ENCODE data around the gene WDR86.

The WDR86 gene

DNA sequence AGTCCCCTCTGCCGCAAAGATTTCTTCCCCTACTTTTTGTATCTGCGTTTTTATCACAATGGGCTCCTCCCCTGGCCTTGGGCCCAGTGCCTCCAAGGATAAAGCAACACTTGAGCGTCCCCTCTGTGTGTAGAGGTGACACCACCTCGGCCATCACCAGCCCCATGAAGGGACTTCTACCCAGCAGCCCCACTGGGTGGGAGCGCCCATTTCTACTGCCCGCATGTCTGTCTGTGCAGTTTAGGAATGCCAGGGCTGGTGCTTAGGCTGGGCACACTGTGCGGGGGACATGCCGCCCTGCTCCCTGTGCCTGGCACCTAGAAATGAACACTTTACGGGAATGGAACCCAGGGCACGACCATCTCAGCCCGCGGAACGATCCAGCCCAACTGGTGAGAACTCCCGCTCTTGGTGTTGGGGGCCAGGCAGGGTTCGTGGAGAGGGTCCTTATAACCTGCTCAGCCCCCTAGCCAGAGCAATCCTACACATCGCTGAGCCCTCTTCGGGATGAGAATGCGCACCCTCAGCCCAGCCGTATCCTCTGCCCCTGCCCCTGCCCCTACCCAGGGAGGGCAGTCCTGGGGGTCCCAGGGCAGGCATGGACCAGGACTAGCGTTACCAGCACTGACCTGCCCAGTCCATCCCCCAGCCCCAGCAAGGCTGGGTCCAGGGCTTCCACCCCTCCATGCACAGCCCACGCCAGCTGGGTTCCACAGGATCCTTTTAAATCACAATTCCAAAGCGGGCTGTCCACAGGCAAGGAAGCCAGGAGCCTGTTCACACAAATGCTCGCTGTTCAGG is 17.3 kb upstream of the WDR86 start:
- no peak for DNase-seq

DNA sequence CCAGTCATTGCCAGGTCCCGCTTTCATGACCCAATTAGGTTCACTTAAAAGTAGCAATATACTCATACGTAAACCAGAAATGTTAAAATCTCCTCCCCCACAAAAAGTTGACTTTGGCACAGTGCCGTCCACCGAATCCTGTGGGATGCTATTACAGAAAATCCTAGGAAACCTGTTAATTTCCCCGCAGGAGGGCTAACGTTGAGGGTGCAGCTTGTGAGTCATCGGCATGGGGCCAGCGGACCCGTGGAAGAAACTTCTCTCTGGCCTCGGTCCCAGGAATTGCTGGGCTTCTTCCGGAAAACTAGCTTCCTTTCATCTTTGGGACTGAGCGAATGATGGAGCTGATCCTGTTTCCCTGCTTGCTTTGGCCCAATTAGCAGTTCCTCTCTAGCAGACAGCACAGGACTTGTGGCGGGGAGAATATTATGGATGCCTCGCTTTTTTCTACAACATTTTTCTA is 16.6 kb upstream of the WDR86 start:
- no peak for DNase-seq

DNA sequence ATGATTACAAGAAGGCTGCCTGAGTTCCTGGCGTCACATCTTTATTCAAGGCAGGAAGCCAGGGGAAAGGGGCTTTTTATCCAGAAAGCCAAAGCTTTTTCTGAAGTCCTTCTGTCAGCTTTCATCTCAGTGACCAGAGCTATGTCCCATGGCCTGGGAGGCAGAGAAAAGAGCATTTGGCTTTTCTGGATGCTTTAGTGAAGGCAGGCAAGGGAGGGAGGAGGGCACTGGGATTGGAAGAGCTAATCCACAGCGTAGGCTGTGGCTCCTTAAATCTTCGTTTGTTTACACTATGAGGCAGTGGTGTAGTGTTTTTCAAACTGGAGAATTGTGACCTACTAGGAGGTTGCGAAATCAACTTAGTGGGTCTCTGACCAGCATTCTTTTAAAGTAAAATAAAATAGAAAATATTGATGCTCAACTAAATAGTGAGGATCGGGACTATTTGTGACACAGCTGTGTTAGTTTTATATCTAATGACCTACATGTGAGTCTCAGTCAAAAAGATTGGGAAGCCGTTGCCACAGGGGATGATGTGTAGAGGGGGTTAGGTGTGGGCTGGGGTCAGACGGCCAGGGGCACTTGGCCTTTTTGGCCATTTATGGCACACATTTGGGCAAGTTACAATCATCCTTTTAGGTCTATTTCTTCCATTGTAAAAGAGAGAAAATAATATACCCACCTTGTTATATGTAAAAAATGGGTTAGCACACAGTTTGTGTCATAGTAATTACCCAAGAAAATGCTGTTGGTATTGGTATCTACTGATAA is 16.0 kb upstream of the WDR86 start:
- no peak for DNase-seq

DNA sequence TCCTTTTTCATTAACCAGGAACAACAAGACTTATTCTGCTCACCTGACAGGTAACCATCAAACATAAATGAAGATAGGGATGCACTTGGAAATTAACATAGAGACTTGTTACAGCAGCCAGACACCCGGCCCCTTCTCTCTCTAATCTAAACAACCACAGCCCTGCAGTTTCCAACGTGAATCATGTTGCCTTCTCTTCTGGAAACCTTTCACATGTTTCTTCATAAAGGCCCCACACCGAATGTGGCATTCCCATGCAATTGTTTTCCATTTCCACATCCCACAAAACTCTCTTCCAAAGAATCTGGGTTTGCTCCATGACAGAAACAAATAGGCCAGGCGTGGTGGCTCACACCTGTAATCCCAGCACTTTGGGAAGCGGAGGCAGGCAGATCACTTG is 15.0 kb upstream of the WDR86 start:
- DNase-seq, result no peak

DNA sequence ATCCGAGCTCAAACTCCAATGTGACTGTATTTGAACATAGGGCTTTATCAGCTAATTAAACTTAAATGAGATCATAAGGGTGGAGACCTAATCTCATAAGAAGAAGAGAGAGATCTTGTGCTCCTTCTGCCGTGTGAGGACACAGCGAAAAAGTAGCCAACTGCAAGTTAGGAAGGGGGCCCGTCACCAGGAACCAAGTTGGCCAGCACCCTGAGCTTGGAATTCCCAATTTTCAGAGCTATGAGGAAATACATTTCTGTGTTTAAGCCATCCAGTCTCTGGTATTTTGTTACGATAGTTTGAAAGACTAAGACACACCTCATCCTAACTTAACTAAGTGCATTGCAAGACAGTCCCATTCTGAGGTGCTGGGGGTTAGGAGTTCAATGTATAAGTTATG is 14.1 kb upstream of the WDR86 start:
- no peak for DNase-seq

DNA sequence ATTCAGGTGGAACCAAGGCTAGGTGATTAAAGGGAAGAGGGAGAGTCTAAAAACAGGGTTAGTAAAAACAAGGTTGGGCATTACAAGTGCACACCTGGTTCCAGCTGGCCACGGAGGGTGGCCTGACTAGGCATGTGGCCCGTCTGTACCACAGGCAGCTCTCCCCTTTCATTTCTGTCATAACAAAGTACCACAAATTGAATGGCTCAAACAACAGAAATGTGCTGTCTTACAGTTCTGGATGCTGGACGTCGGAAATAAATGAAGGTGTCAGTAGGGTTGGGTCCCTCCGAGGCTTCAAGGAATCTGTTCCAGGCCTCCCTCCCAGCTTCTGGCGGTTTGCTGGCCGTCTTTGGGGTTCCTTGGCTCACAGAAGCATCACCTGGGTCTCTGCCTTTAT is 13.4 kb upstream of the WDR86 start:
- DNase-seq, result no peak

DNA sequence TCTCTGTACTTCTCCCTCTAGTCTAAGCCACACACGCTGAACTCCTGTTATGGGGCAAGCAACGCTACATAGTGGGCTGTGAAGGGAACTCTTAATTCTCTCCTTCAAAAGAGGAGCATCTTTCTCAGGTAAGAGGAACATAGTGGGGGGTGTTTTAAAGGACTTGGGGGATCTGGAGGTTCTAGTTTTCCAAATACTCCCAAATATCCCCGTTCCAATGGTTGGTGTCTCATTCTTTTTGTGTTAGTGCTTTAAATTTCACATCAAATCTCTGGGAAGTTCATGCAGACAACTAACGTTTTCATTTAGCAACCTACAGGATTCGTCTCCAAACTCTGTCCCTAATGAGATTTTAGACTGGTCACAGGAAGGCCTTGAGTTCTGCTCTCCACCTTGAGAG is 12.4 kb upstream of the WDR86 start:
- DNase-seq, result no peak

DNA sequence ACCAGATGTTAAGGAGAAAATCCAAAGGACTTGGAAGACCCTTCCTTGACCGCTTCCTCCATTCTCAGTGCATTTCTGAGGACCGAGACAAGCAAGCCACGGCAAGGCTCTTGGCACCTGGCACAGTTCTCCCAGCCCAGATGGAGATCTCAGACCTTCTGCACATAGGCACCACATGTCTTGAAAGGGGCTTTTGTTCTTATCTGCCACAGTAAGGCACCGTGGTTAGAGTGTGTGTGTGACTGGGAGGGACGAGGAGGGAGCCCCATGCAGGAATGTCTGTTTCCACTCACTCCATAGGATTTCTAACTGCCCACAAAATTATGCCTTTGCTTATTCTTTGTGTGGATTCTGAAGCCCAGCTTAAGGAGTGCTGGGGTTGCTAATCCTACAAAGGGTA is 10.3 kb upstream of the WDR86 start:
- DNase-seq, result no peak

DNA sequence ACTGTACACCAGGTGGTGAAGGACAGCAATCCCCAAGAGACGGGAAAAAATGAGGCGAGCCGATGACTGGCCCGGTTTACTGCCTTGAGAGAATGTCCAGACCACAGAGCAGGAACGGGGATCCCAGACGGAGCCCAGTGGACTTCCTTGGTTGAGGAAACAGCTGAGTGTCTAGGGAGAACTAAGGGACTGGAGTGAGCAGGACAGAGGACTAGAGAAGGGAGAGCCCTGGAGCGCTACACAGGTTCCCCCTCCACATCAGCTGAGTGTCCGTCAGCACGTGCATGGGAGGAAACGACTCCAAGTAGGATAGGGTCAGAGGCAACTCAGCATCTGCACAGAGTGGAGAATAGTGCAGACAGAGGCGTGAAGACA is 7.1 kb upstream of the WDR86 start:
- no peak for DNase-seq

DNA sequence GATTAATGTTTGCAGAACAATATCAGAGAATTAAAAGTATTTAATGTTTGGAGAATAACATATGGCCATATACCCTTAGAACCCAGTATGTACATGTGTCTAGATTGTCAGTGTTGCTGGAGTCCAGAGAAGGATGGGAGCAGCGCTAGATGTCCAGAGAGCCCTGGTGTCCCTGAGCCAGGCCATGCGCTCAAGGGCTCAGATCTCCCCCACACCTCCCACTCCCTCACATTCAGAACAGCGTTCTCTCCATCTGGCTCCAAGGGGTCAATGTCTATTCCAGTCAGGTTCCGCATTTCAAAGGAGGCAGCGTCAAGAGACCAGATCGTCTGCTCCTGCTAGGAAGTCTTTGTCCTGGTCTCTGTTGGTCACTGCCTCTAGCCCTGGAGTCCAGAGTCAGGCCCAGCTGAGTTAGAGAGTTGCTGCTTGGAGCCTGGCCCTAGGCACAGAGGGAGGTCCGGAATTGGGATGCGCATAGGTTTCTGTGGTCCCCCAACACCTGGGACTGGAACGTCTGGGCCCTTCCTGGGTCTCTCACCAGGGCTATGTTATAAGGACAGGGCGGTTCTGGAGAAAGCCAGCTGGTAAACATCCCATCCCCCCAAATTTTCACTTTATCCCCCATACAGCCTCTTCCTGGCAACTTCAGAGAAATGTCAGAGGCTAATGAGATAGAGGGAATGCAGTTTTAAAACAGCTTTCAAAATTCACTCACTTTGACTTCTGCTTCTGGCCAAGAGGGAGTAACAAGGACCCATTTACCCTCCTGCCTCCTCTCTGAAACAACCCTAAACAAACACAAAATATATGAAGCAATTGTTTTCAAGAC is 6.5 kb upstream of the WDR86 start:
- DNase-seq, result no peak

DNA sequence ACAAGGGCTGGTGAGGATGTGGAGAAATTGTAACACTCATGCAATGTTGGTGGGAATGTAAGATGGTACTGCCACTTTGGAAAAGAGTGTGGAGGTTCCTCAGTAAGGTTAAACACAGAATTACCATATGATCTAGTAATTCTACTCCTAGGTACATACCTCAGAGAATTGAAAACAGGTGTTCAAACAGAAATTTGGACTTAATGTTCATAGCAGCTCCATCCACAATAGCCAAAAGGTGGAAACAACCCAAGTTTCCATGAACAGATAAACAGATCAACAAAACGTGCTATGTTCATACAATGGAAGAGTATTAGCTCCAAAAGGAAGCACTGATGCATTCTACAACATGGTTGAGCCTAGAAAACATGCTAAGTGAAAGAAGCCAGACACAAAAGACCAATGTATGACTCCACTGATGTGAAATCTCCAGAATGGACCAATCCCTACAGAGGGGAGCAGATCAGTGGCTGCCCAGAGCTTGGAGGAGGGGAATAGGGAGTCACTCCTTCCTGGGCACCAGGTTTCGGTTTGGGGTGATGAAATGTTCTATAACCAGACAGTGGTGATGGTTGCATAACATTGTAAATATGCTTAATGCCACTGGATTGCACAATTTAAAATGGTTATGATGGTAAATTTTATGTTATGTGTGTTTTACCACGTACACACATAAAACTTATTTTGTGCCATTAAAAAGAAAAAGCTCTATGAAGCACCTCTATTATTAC is 5.7 kb upstream of the WDR86 start:
- peak; percentile 71 for DNase-seq

DNA sequence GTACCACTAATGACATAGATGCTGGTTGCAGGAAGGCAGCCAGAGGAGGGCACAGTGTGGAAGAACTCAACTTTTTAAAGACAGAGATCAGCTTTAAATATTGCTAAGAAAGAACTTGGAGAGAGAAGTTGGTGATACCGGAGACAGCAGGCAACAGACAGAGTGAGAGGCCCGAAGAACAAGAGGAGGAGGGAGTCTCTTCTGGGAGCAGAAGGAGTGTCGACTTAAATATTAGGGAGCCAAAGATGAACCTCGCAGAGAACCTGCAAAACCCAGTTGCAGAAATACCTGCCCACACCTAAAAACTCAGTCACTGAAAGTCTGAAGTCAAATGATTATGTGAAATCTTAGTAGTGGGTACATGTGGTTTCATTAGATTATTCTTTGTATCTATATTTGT is 3.4 kb upstream of the WDR86 start:
- DNase-seq, result no peak

DNA sequence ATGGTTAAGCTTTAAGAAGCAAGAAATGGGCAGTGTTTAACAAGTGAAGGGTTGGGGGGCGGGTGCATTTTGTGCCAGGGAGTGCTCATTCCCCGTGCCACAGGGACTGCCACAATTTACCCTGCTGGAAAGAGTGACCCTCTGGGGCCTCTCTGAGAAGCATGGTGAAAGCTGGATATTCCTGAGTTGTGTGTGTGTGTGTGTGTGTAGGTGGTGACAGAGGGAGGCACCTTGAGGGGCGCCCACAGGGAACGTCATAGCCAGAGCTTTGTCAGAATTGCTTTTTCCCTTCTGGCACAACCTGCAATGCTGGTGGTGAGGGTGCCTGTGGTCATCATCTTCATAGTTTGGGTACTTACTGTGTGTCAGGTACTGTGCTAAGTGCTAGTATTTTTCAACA is 2.5 kb upstream of the WDR86 start:
- no peak for DNase-seq

DNA sequence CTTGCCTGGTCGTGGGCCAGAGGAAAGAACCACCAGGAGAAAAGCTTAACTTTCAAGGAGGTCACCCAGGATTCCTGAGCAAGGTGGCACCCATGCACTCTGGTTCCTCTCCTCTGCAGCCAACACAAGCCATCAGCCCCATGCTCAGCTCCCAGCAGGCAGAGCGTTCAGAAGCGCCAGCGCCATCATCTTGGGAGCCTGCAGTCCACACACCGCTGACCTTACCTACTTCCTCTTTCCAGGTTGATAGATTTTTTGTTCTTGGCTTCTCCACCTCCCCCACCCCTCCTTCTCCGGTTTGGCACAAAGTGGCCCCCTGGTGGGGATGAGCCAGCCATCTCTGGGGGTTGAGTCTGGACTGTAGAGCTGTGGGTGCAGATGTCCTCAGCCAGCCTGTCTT is 1.7 kb upstream of the WDR86 start:
- no peak for DNase-seq

DNA sequence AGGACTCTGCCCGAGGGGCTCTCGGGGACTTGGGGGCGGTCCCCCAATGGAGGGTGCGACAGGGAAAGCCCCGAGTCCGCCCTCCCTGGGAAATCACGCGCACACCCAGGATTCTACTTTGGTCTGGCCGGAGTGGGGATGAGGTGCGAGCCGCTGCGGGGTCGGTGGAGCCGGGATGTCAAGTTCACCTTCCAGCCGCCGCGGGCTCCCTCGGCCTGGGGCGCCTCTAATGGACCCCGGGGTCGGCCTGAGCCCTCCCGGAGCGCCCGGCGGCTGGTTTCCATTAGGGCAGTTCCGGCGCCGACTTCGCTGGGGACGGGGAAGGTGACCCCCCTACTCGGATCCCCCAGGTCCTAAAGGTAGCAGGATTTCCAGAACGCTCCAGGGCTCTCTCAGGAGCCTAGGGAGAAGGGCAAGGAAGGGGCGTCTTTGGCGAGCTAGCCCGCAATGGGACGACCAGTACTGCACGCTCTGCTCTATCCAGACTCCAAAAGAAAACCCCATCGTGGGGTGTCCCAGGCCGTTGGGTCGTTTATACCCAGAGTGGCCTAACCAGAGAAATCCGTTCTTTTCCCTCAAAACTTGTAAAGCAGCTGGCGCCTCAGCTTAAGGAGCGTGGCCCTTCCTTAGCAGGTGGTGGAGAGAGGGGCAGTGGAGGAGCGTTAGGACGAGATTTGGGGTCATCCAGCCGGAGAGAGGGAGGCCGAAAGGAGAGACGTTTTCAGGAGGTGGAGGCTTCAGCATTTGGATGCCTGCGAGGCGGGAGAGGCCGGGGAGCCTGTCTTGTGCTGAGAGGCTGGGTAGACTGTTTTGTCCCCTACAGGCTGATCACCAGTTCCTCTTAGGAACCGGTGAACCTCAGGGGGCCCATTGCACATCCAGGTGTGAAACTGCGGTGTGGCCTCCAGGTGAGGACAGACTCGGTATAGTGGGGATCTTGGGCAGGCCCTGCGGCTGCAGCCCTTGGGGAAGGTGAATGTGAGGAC is 860 bp upstream of the WDR86 start:
- DNase-seq, result peak; percentile 38

DNA sequence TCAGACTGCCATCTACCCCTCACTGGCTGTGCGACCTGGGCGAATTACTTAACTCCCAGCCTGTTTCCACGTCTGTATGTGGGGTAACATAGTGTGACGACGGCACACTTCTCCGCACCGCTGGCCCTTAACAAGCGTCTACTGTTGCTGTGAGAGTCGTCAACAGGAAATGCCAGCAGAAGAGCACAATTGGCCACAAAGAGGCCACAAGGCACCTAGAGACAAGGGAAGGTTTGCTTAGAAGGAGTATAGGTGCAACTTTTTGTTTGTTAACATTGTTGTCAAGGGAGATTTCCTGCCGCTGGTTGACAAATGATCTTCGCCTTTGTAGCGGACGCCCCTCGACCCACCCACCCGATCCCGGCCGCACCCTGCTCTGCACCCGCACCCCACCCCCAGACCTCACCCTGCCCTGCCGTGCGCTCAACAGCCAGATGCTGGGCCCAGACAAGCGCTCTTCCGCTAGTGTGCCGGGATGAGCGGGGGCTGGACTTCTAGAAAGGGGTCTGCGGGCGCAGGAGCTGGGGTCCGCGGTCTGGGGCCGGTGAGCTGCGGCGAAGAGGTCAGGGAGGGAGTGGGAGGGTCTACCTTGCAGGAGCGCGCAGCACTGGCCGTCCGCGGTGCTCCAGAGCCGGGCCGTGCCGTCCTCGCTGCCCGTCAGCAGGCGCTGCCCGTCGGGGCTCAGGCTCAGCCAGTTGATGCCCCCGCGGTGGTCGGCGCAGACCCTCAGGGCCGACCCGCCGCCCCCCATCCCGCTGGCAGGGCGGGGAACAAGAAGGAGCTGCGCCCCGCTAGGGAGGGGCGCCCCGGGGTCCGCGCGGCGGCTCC is 785 bp downstream of the WDR86 start:
- DNase-seq, result peak; percentile 88

DNA sequence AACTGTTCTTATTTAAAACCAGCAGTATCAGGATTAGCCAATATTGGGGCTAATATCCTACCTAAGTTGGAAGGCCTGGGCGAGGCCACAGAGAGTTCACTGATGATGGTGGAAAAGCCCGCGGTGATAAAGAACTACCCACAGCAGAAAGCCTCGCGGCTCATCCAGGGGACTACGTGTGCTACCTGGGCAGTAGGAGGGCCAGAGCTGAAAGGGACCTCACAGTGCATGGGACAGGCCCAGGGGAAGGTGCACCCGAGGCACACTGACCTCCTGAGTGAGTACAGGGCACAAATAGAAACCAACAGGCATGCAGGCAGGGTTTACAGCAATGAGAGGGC is 1.4 kb downstream of the WDR86 start:
- no peak for DNase-seq

DNA sequence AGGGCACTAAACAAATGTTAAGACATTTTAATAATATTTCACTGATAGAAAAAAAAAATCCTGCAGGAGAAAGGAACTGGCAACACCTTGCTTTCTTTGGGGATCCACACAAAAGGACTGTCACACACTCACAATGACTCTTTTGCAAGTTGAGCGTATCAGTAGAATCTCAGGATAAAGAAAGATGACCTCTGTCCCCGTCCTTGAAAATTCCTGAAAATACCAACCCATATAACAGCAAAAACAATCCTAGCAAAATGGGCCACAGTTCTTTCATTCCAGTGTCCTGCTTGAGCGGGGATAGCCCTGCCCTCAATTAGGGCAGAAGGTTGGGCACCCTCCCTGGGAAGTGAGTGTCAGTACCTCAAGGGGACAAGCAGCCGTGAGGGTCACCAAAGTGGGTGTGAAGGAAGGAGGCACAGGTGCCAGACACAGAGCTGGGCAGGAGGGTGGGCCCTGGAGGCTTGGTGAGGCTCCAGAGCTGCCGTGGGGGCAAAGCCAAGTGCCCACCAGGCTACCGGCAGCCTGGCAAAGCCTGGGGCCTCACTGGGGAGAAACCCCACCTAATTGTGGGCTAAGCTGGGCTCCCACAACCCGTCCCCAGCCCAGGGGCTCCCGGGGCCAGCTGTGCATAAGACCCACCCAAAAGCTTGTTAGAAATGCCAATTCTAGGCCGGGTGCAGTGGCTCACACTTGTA is 2.8 kb downstream of the WDR86 start:
- no peak for DNase-seq

DNA sequence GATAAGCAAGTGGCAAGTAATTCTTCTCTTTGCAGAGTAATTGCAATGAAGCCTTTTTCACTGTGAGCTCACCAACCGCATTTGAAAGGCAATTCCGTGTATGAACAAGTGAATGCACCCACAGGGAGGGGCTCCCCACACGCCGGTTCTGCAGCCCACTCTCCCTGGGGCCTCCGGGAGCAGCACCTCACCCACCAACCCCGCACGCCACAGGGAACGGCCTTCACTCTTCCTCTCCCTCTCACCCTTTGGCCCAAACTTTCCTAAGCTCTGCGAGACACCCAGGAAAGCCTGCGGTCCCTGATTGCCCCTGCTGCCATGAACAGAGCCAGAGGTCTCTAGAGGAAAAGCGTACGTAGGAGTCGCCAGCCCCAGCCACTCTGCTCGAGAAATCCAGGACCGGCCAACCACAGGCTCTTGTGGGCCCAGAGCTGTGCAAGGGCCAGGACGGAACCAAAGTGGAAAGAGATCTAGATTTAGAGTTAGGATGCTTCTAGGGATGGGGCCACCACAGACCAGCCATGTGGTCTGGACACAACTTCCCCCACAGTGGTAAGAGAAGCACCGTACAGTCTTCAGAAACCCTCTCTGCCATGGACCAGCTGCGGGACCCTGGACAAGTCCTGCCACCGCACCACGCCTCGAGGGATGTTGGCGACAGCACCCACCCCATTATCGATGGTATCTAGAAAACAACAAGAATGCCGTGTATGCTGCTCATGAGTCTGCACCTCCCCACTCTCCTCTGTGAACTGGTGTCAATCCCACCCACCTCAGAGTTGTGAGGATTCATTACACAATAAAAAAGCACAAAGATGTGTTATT is 3.6 kb downstream of the WDR86 start:
- no peak for DNase-seq
